Measurements from ENCODE around the gene CDC42EP3.

CDC42EP3 gene

DNA sequence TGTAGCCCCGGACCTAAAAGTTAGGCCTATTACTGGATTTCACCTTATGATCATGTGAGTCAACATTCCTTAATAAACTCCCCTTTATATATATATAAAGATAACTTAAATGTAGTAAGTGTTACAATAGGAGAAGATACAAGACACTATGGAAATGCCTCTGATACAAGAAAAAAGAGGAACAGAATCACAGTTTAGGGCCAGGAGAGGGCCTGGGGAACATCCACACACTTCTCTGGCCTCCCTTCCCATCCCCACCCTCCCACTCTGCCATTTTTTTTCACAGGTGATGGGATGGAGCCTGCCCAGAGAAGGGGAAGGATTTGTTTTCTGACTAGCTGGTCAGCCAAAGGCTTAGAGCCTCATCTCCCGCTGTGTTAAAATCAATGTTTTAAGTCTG is 6.4 kb downstream of the CDC42EP3 start:
- Histone ChIP-seq H3K27ac (ENCODE audit: low read length) (no peak overlapping the region), H3K79me2 (ENCODE audit: insufficient read depth, low read length) (no peaks in the 10 kb centered on the region), H2AFZ (ENCODE audit: low read depth, low read length) (no peak overlapping the region), H3K4me1 (ENCODE audit: insufficient read depth, low read length) (no peaks in the 10 kb centered on the region), H3K27me3 (ENCODE audit: insufficient read depth, low read length, poor library complexity) (peaks cover 33% of the 10 kb centered on the region), H3K9ac (ENCODE audit: low read depth, low read length) (no peak overlapping the region), H3K36me3 (ENCODE audit: insufficient read depth, low read length) (no peaks in the 10 kb centered on the region), H3K4me3 (ENCODE audit: low read depth in 1 of 2, low read length in 2 of 2) (no peak overlapping the region), H3K9me3 (ENCODE audit: insufficient read depth, low read length, severe bottlenecking) (no peaks in the 10 kb centered on the region), H3K4me2 (ENCODE audit: insufficient read depth, low read length) (no peak overlapping the region), H4K20me1 (ENCODE audit: insufficient read depth, low read length) (no peaks in the 10 kb centered on the region)
- ATAC-seq (ENCODE audit: insufficient read depth, low read depth) (no peak), DNase-seq (no peak)
- TF ChIP-seq EZH2 (IDR thresholded peaks at IDR 0.05; ENCODE audit: borderline replicate concordance, low read depth, low read length, severe bottlenecking) = no peak
- TF ChIP-seq, protein P1, sequence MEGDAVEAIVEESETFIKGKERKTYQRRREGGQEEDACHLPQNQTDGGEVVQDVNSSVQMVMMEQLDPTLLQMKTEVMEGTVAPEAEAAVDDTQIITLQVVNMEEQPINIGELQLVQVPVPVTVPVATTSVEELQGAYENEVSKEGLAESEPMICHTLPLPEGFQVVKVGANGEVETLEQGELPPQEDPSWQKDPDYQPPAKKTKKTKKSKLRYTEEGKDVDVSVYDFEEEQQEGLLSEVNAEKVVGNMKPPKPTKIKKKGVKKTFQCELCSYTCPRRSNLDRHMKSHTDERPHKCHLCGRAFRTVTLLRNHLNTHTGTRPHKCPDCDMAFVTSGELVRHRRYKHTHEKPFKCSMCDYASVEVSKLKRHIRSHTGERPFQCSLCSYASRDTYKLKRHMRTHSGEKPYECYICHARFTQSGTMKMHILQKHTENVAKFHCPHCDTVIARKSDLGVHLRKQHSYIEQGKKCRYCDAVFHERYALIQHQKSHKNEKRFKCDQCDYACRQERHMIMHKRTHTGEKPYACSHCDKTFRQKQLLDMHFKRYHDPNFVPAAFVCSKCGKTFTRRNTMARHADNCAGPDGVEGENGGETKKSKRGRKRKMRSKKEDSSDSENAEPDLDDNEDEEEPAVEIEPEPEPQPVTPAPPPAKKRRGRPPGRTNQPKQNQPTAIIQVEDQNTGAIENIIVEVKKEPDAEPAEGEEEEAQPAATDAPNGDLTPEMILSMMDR (IDR thresholded peaks at IDR 0.05; ENCODE audit: borderline replicate concordance, extremely low read depth, low read length, poor library complexity, severe bottlenecking) = no peak

DNA sequence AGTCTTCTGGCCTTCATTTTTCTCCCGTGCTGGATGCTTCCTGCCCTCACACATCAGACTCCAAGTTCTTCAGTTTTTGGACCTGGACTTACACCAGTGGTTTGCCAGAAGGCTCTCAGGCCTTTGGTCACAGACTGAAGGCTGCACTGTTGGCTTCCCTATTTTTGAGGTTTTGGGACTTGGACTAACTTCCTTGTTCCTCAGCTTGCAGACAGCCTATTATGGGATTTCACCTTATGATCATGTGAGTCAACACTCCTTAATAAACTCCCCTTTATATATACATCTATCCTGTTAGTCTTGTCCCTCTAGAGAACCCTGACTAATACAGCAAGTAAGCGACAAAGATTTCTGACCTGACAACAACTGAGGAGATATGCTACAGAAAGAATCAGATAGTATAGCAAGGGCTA is 7.2 kb downstream of the CDC42EP3 start:
- Histone ChIP-seq H3K9ac (ENCODE audit: low read depth, low read length) (no peak overlapping the region), H3K36me3 (ENCODE audit: insufficient read depth, low read length) (no peaks in the 10 kb centered on the region), H3K27ac (ENCODE audit: low read length) (no peak overlapping the region), H2AFZ (ENCODE audit: low read depth, low read length) (no peak overlapping the region), H3K4me2 (ENCODE audit: insufficient read depth, low read length) (no peak overlapping the region), H3K9me3 (ENCODE audit: insufficient read depth, low read length, severe bottlenecking) (no peaks in the 10 kb centered on the region), H4K20me1 (ENCODE audit: insufficient read depth, low read length) (no peaks in the 10 kb centered on the region), H3K27me3 (ENCODE audit: insufficient read depth, low read length, poor library complexity) (peaks cover 25% of the 10 kb centered on the region), H3K4me1 (ENCODE audit: insufficient read depth, low read length) (no peaks in the 10 kb centered on the region), H3K79me2 (ENCODE audit: insufficient read depth, low read length) (no peaks in the 10 kb centered on the region), H3K4me3 (ENCODE audit: low read depth in 1 of 2, low read length in 2 of 2) (no peak overlapping the region)
- ATAC-seq (ENCODE audit: insufficient read depth, low read depth) = no peak
- TF ChIP-seq EZH2 (IDR thresholded peaks at IDR 0.05; ENCODE audit: borderline replicate concordance, low read depth, low read length, severe bottlenecking) = no peak
- TF ChIP-seq, protein P1 (IDR thresholded peaks at IDR 0.05; ENCODE audit: borderline replicate concordance, extremely low read depth, low read length, poor library complexity, severe bottlenecking) = no peak
- DNase-seq = no peak

DNA sequence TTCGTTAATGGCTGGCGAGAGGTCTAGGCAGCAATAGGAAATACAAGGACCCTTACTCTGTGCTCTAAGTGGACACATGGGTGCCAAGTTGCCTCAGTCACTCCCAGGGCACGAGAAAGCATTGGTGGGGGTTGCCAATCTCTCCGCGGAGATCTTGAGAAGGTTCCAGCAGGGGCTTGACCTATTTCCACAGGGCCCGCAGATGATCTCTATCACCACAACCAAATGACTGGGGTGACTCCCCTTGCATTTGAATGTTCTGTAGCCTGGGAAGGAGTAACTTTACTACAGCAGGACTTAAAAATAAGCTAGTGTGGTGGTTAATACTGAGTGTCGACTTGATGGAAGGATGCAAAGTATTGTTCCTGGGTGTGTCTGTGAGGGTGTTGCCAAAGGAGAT is 8.1 kb downstream of the CDC42EP3 start:
- Histone ChIP-seq H3K4me1 (ENCODE audit: insufficient read depth, low read length) (no peaks in the 10 kb centered on the region), H3K9ac (ENCODE audit: low read depth, low read length) (no peak overlapping the region), H3K79me2 (ENCODE audit: insufficient read depth, low read length) (no peaks in the 10 kb centered on the region), H3K36me3 (ENCODE audit: insufficient read depth, low read length) (no peaks in the 10 kb centered on the region), H2AFZ (ENCODE audit: low read depth, low read length) (no peak overlapping the region), H4K20me1 (ENCODE audit: insufficient read depth, low read length) (no peaks in the 10 kb centered on the region), H3K27me3 (ENCODE audit: insufficient read depth, low read length, poor library complexity) (peaks cover 18% of the 10 kb centered on the region), H3K27ac (ENCODE audit: low read length) (no peak overlapping the region), H3K9me3 (ENCODE audit: insufficient read depth, low read length, severe bottlenecking) (no peaks in the 10 kb centered on the region), H3K4me3 (ENCODE audit: low read depth in 1 of 2, low read length in 2 of 2) (no peak overlapping the region), H3K4me2 (ENCODE audit: insufficient read depth, low read length) (no peak overlapping the region)
- no peak for TF ChIP-seq EZH2 (IDR thresholded peaks at IDR 0.05; ENCODE audit: borderline replicate concordance, low read depth, low read length, severe bottlenecking)
- TF ChIP-seq, protein P1 (IDR thresholded peaks at IDR 0.05; ENCODE audit: borderline replicate concordance, extremely low read depth, low read length, poor library complexity, severe bottlenecking) = no peak
- ATAC-seq (ENCODE audit: insufficient read depth, low read depth) (no peak), DNase-seq (no peak)

DNA sequence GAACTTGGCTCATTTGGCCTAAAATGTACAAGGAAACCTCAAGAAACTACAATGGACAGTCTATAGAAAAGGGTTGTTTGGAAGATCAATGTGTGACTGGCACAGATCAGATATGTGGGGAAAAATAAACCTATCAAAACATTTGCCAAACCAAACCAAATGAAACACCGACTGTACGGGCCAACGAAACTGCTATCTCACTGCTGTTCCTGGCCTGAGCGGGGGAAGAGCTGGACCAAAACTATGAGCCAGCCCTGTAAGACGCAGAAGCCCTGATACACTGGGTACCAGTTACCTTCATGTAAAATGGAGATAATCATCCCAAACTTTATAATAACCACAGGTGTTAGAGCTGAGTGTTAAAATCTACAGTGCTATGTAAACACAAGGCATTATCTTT is 11.7 kb downstream of the CDC42EP3 start:
- Histone ChIP-seq H2AFZ (ENCODE audit: low read depth, low read length) (no peak overlapping the region), H3K36me3 (ENCODE audit: insufficient read depth, low read length) (no peaks in the 10 kb centered on the region), H3K27me3 (ENCODE audit: insufficient read depth, low read length, poor library complexity) (peaks cover 5% of the 10 kb centered on the region), H3K4me2 (ENCODE audit: insufficient read depth, low read length) (no peak overlapping the region), H3K4me1 (ENCODE audit: insufficient read depth, low read length) (no peaks in the 10 kb centered on the region), H3K9ac (ENCODE audit: low read depth, low read length) (no peak overlapping the region), H3K4me3 (ENCODE audit: low read depth in 1 of 2, low read length in 2 of 2) (no peak overlapping the region), H4K20me1 (ENCODE audit: insufficient read depth, low read length) (no peaks in the 10 kb centered on the region), H3K9me3 (ENCODE audit: insufficient read depth, low read length, severe bottlenecking) (no peaks in the 10 kb centered on the region), H3K27ac (ENCODE audit: low read length) (no peak overlapping the region), H3K79me2 (ENCODE audit: insufficient read depth, low read length) (no peaks in the 10 kb centered on the region)
- no peak for ATAC-seq (ENCODE audit: insufficient read depth, low read depth)
- TF ChIP-seq EZH2 (IDR thresholded peaks at IDR 0.05; ENCODE audit: borderline replicate concordance, low read depth, low read length, severe bottlenecking) = no peak
- TF ChIP-seq, protein P1 (IDR thresholded peaks at IDR 0.05; ENCODE audit: borderline replicate concordance, extremely low read depth, low read length, poor library complexity, severe bottlenecking) = no peak
- no peak for DNase-seq

Data from DND-41 (cell line).